H1 (cell line): ENCODE results near the gene MRPL34.

ENCODE experiments used
- CEBPB ChIP-seq: IDR thresholded peaks from 2 replicates; pipeline ENCODE4 v1.6.1; 2012; ENCODE audit warnings: low read depth, low read length
- CHD1 ChIP-seq: IDR thresholded peaks from 2 replicates; pipeline ENCODE4 v1.6.1; 2012; ENCODE audit warnings: low read depth, low read length, improper control_type of control experiment
- EZH2 ChIP-seq: fragments of 200-600 bp; sonication (generic); IDR thresholded peaks from 2 replicates; pipeline ENCODE4 v1.7.1; 2012; ENCODE audit warnings: low read depth, mild to moderate bottlenecking, moderate library complexity, low read length, inconsistent platforms; ENCODE audit not compliant: severe bottlenecking
- PHF8 ChIP-seq: fragments of 200-600 bp; sonication (generic); conservative IDR thresholded peaks from 2 replicates; pipeline ENCODE4 v1.7.1; 2012; ENCODE audit warnings: low read depth, mild to moderate bottlenecking, inconsistent platforms, low read length, moderate library complexity
- POLR2A ChIP-seq, 2 experiments: IDR thresholded peaks; 1 replicate in 1 of 2; 2 replicates in 1 of 2; pipeline ENCODE4 v1.6.1; 2011; ENCODE audit warnings: low read depth in 2 of 2, low read length in 2 of 2, mild to moderate bottlenecking in 2 of 2; ENCODE audit errors: control extremely low read depth in 1 of 2
- POLR2AphosphoS5 ChIP-seq: IDR thresholded peaks from 2 replicates; pipeline ENCODE4 v1.6.1; 2011; ENCODE audit warnings: low read depth, low read length
- RFX5 ChIP-seq: IDR thresholded peaks from 2 replicates; pipeline ENCODE4 v1.6.1; 2011; ENCODE audit warnings: low read depth, low read length, improper control_type of control experiment, borderline replicate concordance
- SP1 ChIP-seq: IDR thresholded peaks from 2 replicates; pipeline ENCODE4 v1.6.1; 2011; ENCODE audit warnings: low read depth, low read length
- TAF1 ChIP-seq: IDR thresholded peaks from 2 replicates; pipeline ENCODE4 v1.6.1; 2011; ENCODE audit warnings: mild to moderate bottlenecking, low read depth, low read length
- TEAD4 ChIP-seq: IDR thresholded peaks from 2 replicates; pipeline ENCODE4 v1.6.1; 2012; ENCODE audit warnings: low read depth, low read length, inconsistent platforms, mixed read lengths
- YY1 ChIP-seq: IDR thresholded peaks from 2 replicates; pipeline ENCODE4 v1.6.1; 2011; ENCODE audit warnings: low read depth, mild to moderate bottlenecking, low read length
- TF ChIP-seq, protein P1 (sequence below), 3 experiments: IDR thresholded peaks; 1 replicate in 2 of 3; 2 replicates in 1 of 3; pipeline versions ENCODE4 v1.5.1 to v1.6.1; 2011; ENCODE audit warnings: low read length in 3 of 3, mild to moderate bottlenecking in 3 of 3, inconsistent platforms in 2 of 3, low read depth in 1 of 3, moderate library complexity in 1 of 3; ENCODE audit not compliant: insufficient read depth in 1 of 3; ENCODE audit errors: control extremely low read depth in 1 of 3

DNA sequence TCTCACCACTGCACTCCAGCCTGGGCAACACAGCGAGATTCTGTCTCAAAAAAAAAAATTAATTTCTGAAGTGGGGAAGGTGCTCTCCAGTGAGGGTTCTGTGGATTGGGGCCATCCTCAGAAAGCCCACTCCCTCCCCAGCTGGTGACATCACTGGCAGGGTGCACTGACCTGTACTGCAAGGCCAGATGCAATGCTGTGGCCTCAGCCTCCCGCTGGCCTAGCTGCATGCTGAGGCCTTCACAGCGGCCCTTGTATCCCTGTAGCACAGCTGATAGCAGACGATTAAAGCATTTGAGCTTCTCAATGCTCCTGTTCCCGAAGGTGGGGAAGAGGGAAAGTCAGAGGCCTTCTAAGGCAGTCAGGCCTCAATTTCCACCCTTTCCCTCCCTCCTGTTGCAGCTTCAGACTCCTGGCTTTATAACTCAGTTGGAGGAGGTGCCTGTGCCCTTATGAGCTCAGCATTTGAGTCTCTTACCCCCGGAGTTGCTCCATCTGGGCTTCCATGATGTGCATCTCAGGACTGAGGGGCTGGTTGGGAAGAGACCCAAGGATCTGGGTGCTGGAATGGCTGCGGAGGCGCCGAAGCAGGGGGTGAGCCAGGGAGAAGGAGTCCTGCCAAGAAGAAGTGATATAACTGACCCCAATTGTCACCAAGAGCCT lies 46.4 kb upstream of the MRPL34 start:
- TF ChIP-seq RFX5 (no peak), POLR2AphosphoS5 (no peak), TAF1 (no peak), YY1 (no peak), POLR2A (IDR thresholded peaks at IDR 0.05; ENCODE audit: control extremely low read depth in 1 of 2, low read depth in 2 of 2, low read length in 2 of 2) (no peak), EZH2 (no peak), TEAD4 (no peak), PHF8 (no peak), SP1 (no peak), CHD1 (no peak), CEBPB (no peak)
- TF ChIP-seq, protein P1, sequence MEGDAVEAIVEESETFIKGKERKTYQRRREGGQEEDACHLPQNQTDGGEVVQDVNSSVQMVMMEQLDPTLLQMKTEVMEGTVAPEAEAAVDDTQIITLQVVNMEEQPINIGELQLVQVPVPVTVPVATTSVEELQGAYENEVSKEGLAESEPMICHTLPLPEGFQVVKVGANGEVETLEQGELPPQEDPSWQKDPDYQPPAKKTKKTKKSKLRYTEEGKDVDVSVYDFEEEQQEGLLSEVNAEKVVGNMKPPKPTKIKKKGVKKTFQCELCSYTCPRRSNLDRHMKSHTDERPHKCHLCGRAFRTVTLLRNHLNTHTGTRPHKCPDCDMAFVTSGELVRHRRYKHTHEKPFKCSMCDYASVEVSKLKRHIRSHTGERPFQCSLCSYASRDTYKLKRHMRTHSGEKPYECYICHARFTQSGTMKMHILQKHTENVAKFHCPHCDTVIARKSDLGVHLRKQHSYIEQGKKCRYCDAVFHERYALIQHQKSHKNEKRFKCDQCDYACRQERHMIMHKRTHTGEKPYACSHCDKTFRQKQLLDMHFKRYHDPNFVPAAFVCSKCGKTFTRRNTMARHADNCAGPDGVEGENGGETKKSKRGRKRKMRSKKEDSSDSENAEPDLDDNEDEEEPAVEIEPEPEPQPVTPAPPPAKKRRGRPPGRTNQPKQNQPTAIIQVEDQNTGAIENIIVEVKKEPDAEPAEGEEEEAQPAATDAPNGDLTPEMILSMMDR (IDR thresholded peaks at IDR 0.05; ENCODE audit: control extremely low read depth in 1 of 3, insufficient read depth in 1 of 3, low read depth in 1 of 3, low read length in 3 of 3): no peak
